ENCODE results near the gene ADM2. TPM values are rescaled to one million over a fixed set of nuclear protein-coding genes. Genes with fewer than 3 reads are reported as not detected.
A peak's percentile ranks its signal among the peaks of the same experiment; 100 is the strongest.
"Not testable (repeated sequence)": the region's sequence is repeated elsewhere in the genome, so short reads cannot be mapped to it uniquely, and the experiment has no call there.

ADM2 gene
- total RNA-seq, result under 1 TPM in 1 of 4 donors, not detected in 3; 0.53 TPM

GRCh38 chr22:50481440-50482106 lies at the start of gene ADM2:
ADM2 (plus strand) TSS chr22:50481543; CDS start chr22:50481848, 305 bp downstream.
- H3K27me3 ChIP-seq, result peaks cover 39 to 47% (median 45%) of the 10 kb centered on the region in 3 donors
- no peak for TF ChIP-seq POLR2A (IDR thresholded peaks at IDR 0.05)
- TF ChIP-seq CTCF (IDR thresholded peaks at IDR 0.05 in 4 of 5, conservative IDR thresholded peaks at IDR 0.05 in 1 of 5), result no peak
- H3K4me3 ChIP-seq, result peak within 1 kb of the TSS in 3 of 4 donors; percentile 19 to 35 (median 31)
- H3K9me3 ChIP-seq, result no peaks in the 10 kb centered on the region
- in situ Hi-C loops (cut with MboI; ENCODE audit: low sequenced_read_pairs in 4 of 4), result no loop called here
- no peaks in the 10 kb centered on the region for H3K36me3 ChIP-seq
- DNase-seq, result no peak
- ATAC-seq, result no peak
- H3K4me1 ChIP-seq, result no peaks in the 10 kb centered on the region
- no peak within 1 kb of the TSS for H3K27ac ChIP-seq
- intact Hi-C loops (cut with DNase I; ENCODE audit: low total_unique reads), result no loop called here

- in situ Hi-C loops (cut with MboI; ENCODE audit: low sequenced_read_pairs in 4 of 4), result no loop called here
- DNase-seq (no peak), ATAC-seq (no peak)
Measured at GRCh38 chr22:50432131-50432876, 49.0 kb upstream of the ADM2 start.

GRCh38 chr22:50432877-50433510 lies 48.3 kb upstream of the ADM2 start:
- in situ Hi-C loops (cut with MboI; ENCODE audit: low sequenced_read_pairs in 4 of 4); H3K4me1 ChIP-seq; DNase-seq: not testable (repeated sequence)

More at GRCh38 chr22:50432131-50432876, 49.0 kb upstream of the ADM2 start:
- no peaks in the 10 kb centered on the region for H3K4me1 ChIP-seq
- no peak overlapping the region for H3K27ac ChIP-seq
- peaks cover 0 to 75% of the 10 kb centered on the region in 2 donors for H3K36me3 ChIP-seq
- H3K4me3 ChIP-seq, result no peak overlapping the region
- no peaks in the 10 kb centered on the region for H3K27me3 ChIP-seq
- intact Hi-C loops (cut with DNase I; ENCODE audit: low total_unique reads), result loop anchor here (10.0 kb wide), 1 partner anchor 198 kb away; no protein-coding TSS in a partner anchor
- TF ChIP-seq POLR2A (IDR thresholded peaks at IDR 0.05) (no peak), CTCF (IDR thresholded peaks at IDR 0.05 in 4 of 5, conservative IDR thresholded peaks at IDR 0.05 in 1 of 5) (no peak)
- H3K9me3 ChIP-seq, result no peaks in the 10 kb centered on the region

GRCh38 chr22:50434849-50435248 lies 46.5 kb upstream of the ADM2 start:
- intact Hi-C loops (cut with DNase I; ENCODE audit: low total_unique reads) (loop anchor here (10.0 kb wide), 1 partner anchor 200 kb away; no protein-coding TSS in a partner anchor), in situ Hi-C loops (cut with MboI; ENCODE audit: low sequenced_read_pairs in 4 of 4) (no loop called here)
- no peaks in the 10 kb centered on the region for H3K9me3 ChIP-seq
- TF ChIP-seq POLR2A (IDR thresholded peaks at IDR 0.05), result no peak
- no peak for TF ChIP-seq CTCF (IDR thresholded peaks at IDR 0.05 in 4 of 5, conservative IDR thresholded peaks at IDR 0.05 in 1 of 5)
- no peak for DNase-seq
- no peaks in the 10 kb centered on the region for H3K27me3 ChIP-seq
- ATAC-seq, result no peak
- H3K36me3 ChIP-seq, result peaks cover 0 to 82% of the 10 kb centered on the region in 2 donors
- no peak overlapping the region for H3K4me3 ChIP-seq
- H3K4me1 ChIP-seq, result no peaks in the 10 kb centered on the region
- no peak overlapping the region for H3K27ac ChIP-seq

More at GRCh38 chr22:50432877-50433510, 48.3 kb upstream of the ADM2 start:
- H3K27me3 ChIP-seq, H3K4me3 ChIP-seq, ATAC-seq, H3K9me3 ChIP-seq, H3K27ac ChIP-seq: not testable (repeated sequence)
- intact Hi-C loops (cut with DNase I; ENCODE audit: low total_unique reads), result loop anchor here (10.0 kb wide), 1 partner anchor 198 kb away; no protein-coding TSS in a partner anchor
- H3K36me3 ChIP-seq, result peaks cover 0 to 80% of the 10 kb centered on the region in 2 donors
